ENCODE measurements around the gene POLR3H. TPM values are rescaled to one million over a fixed set of nuclear protein-coding genes. Genes with fewer than 3 reads are reported as not detected.

The POLR3H gene
- total RNA-seq, 4 donors from 2014 or later = 20.9 to 28.2 (median 23.0) TPM

- WGBS = 86% methylated on average over 7 of the region's 7 CpGs
- H3K4me1 ChIP-seq = peaks cover 38 to 57% (median 40%) of the 10 kb centered on the region in 4 donors
- intact Hi-C loops (cut with DNase I) = no loop called here
- H3K4me3 ChIP-seq = no peak overlapping the region
- TF ChIP-seq POLR2AphosphoS5 (IDR thresholded peaks at IDR 0.05) (no peak), CTCF (IDR thresholded peaks at IDR 0.05) (no peak), EP300 (IDR thresholded peaks at IDR 0.05) (no peak), POLR2A (IDR thresholded peaks at IDR 0.05; ENCODE audit: low read depth) (no peak)
- H3K9me3 ChIP-seq = no peaks in the 10 kb centered on the region
- H3K27me3 ChIP-seq = no peaks in the 10 kb centered on the region
- H3K36me3 ChIP-seq = peaks cover 16 to 68% (median 53%) of the 10 kb centered on the region in 4 donors
- peak overlapping the region in 3 of 4 donors; percentile 41 to 54 (median 41) for H3K27ac ChIP-seq (replicated peaks in 1 of 4)
- no peak for DNase-seq (ENCODE audit: extremely low spot score)
Observed at GRCh38 chr22:41500303-41500702, 44.0 kb downstream of the POLR3H start.

- peaks cover 16 to 62% (median 49%) of the 10 kb centered on the region in 4 donors for H3K36me3 ChIP-seq
- intact Hi-C loops (cut with DNase I) = no loop called here
- H3K27ac ChIP-seq (replicated peaks in 1 of 4) = peak overlapping the region in 3 of 4 donors; percentile 54 to 95 (median 85)
- DNase-seq (ENCODE audit: extremely low spot score) = no peak
- TF ChIP-seq EP300 (IDR thresholded peaks at IDR 0.05) (no peak), CTCF (IDR thresholded peaks at IDR 0.05) (no peak), POLR2A (IDR thresholded peaks at IDR 0.05; ENCODE audit: low read depth) (no peak)
- peaks cover 37 to 57% (median 38%) of the 10 kb centered on the region in 4 donors for H3K4me1 ChIP-seq
- H3K4me3 ChIP-seq = no peak overlapping the region
- WGBS = 91% methylated on average over 10 of the region's 10 CpGs
- H3K27me3 ChIP-seq = no peaks in the 10 kb centered on the region
- no peaks in the 10 kb centered on the region for H3K9me3 ChIP-seq
Observed at GRCh38 chr22:41499624-41500280, 44.5 kb downstream of the POLR3H start.

GRCh38 chr22:41498303-41498835 is 45.9 kb downstream of the POLR3H start:
- DNase-seq (ENCODE audit: extremely low spot score) = no peak
- 49% methylated on average over 3 of the region's 6 CpGs for WGBS
- intact Hi-C loops (cut with DNase I) = no loop called here
- TF ChIP-seq POLR2AphosphoS5 (IDR thresholded peaks at IDR 0.05) = no peak
- no peak for TF ChIP-seq CTCF (IDR thresholded peaks at IDR 0.05)
- no peak for TF ChIP-seq POLR2A (IDR thresholded peaks at IDR 0.05; ENCODE audit: low read depth)
- no peak for TF ChIP-seq EP300 (IDR thresholded peaks at IDR 0.05)
- peaks cover 39 to 59% (median 41%) of the 10 kb centered on the region in 4 donors for H3K4me1 ChIP-seq
- no peak overlapping the region for H3K4me3 ChIP-seq
- H3K27ac ChIP-seq (replicated peaks in 1 of 4) = peak overlapping the region; percentile 52 to 95 (median 70)
- no peaks in the 10 kb centered on the region for H3K9me3 ChIP-seq
- H3K36me3 ChIP-seq = peaks cover 12 to 48% (median 39%) of the 10 kb centered on the region in 4 donors
- no peaks in the 10 kb centered on the region for H3K27me3 ChIP-seq

GRCh38 chr22:41491374-41492100 is 52.7 kb downstream of the POLR3H start:
- Histone ChIP-seq H3K36me3 (peaks cover 0 to 7% (median under 1%) of the 10 kb centered on the region in 4 donors), H3K27me3 (no peaks in the 10 kb centered on the region), H3K4me3 (no peak overlapping the region), H3K27ac (replicated peaks in 1 of 4) (peak overlapping the region; percentile 82 to 95 (median 86)), H3K9me3 (no peaks in the 10 kb centered on the region), H3K4me1 (peaks cover 83 to 97% (median 88%) of the 10 kb centered on the region in 4 donors)
- no peak for DNase-seq (ENCODE audit: extremely low spot score)
- intact Hi-C loops (cut with DNase I) = no loop called here
- WGBS = 39% methylated on average over 5 of the region's 5 CpGs
- TF ChIP-seq POLR2AphosphoS5 (IDR thresholded peaks at IDR 0.05) = peak; percentile 45 to 75
- TF ChIP-seq POLR2A (IDR thresholded peaks at IDR 0.05; ENCODE audit: low read depth) = no peak
